C4-2B (cell line): ENCODE measurements around the gene HSD17B8.

Experiments used
- ZFX ChIP-seq: fragments of 450-650 bp; IDR thresholded peaks from 2 replicates; pipeline ENCODE4 v1.6.1; 2017
- TF ChIP-seq, protein P1 (sequence below): fragments of 450-650 bp; conservative IDR thresholded peaks from 2 replicates; pipeline ENCODE4 v1.5.1; 2017; ENCODE audit warnings: mild to moderate bottlenecking

GRCh38 chr6:33193619-33194018 is 10.8 kb upstream of the HSD17B8 start:
- TF ChIP-seq, protein P1, sequence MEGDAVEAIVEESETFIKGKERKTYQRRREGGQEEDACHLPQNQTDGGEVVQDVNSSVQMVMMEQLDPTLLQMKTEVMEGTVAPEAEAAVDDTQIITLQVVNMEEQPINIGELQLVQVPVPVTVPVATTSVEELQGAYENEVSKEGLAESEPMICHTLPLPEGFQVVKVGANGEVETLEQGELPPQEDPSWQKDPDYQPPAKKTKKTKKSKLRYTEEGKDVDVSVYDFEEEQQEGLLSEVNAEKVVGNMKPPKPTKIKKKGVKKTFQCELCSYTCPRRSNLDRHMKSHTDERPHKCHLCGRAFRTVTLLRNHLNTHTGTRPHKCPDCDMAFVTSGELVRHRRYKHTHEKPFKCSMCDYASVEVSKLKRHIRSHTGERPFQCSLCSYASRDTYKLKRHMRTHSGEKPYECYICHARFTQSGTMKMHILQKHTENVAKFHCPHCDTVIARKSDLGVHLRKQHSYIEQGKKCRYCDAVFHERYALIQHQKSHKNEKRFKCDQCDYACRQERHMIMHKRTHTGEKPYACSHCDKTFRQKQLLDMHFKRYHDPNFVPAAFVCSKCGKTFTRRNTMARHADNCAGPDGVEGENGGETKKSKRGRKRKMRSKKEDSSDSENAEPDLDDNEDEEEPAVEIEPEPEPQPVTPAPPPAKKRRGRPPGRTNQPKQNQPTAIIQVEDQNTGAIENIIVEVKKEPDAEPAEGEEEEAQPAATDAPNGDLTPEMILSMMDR = no peak
- no peak for TF ChIP-seq ZFX
